ENCODE measurements around the gene LRRC7. TPM values are rescaled to one million over a fixed set of nuclear protein-coding genes. Genes with fewer than 3 reads are reported as not detected.

Gene LRRC7
- total and polyA plus RNA-seq, 2 of the 13 experiments (the other 11 are each of a cell fraction or from before 2014, with no cell fraction given) = not detected

- Histone ChIP-seq H3K27ac (ENCODE audit: extremely low read length, insufficient read depth, low read length) (no peak overlapping the region), H2AFZ (ENCODE audit: low read length) (no peak overlapping the region), H3K4me2 (ENCODE audit: low read depth, low read length) (no peak overlapping the region), H3K9me3 (ENCODE audit: low read length) (no peaks in the 10 kb centered on the region), H3K36me3 (replicated peaks in 1 of 2; ENCODE audit: control insufficient read depth in 1 of 2, insufficient read depth in 2 of 2, low read length in 2 of 2) (no peaks in the 10 kb centered on the region), H3K4me3 (replicated peaks in 1 of 3; ENCODE audit: insufficient read depth in 1 of 3, low read depth in 2 of 3, low read length in 3 of 3) (no peak overlapping the region), H3K4me1 (ENCODE audit: insufficient read depth, low read length) (no peaks in the 10 kb centered on the region), H3K27me3 (ENCODE audit: control insufficient read depth in 1 of 2, insufficient read depth in 2 of 2, low read length in 2 of 2) (no peaks in the 10 kb centered on the region), H3K79me2 (ENCODE audit: insufficient read depth, low read length) (no peaks in the 10 kb centered on the region), H4K20me1 (ENCODE audit: insufficient read depth, low read length) (no peaks in the 10 kb centered on the region), H3K9ac (ENCODE audit: insufficient read depth, low read depth, low read length) (no peak overlapping the region)
- no peak for DNase-seq (ENCODE audit: low spot score)
- BruUV-seq (replicated peaks) = no TSS peak
- 0% methylated on average over 2 of the region's 2 CpGs for WGBS (ENCODE audit: low lambda C conversion rate)
- intact Hi-C loops (cut with micrococcal nuclease; ENCODE audit: unreplicated experiment) (no loop called here), in situ Hi-C loops (cut with HindIII; ENCODE audit: extremely low pct_ligation_motif_present, low pct_unique_long_range_greater_than_20kb) (no loop called here)
- TF ChIP-seq ELF3 (CRISPR knock-in tag; IDR thresholded peaks at IDR 0.05) (no peak), ZGPAT (CRISPR knock-in tag; IDR thresholded peaks at IDR 0.05) (no peak), RFX5 (IDR thresholded peaks at IDR 0.05; ENCODE audit: low read depth, low read length) (no peak), SP5 (CRISPR knock-in tag; IDR thresholded peaks at IDR 0.05; ENCODE audit: borderline replicate concordance, low read depth) (no peak), ZNF607 (CRISPR knock-in tag; IDR thresholded peaks at IDR 0.05; ENCODE audit: borderline replicate concordance) (no peak), MZF1 (CRISPR knock-in tag; IDR thresholded peaks at IDR 0.05; ENCODE audit: borderline replicate concordance) (no peak), KLF13 (CRISPR knock-in tag; IDR thresholded peaks at IDR 0.05) (no peak), RERE (CRISPR knock-in tag; IDR thresholded peaks at IDR 0.05; ENCODE audit: low read depth) (no peak), ZNF670 (CRISPR knock-in tag; IDR thresholded peaks at IDR 0.05; ENCODE audit: borderline replicate concordance) (no peak), ZNF281 (CRISPR knock-in tag; IDR thresholded peaks at IDR 0.05; ENCODE audit: borderline replicate concordance) (no peak), ISL2 (CRISPR knock-in tag; IDR thresholded peaks at IDR 0.05) (no peak), CCAR2 (optimal IDR thresholded peaks at IDR 0.05; ENCODE audit: low read depth, low read length) (no peak), ZNF547 (CRISPR knock-in tag; IDR thresholded peaks at IDR 0.05) (no peak), ZNF263 (CRISPR knock-in tag; IDR thresholded peaks at IDR 0.05) (no peak), SMAD9 (CRISPR knock-in tag; IDR thresholded peaks at IDR 0.05) (no peak)
- FAIRE-seq = no peak
- ATAC-seq = no peak
- ChIA-PET POLR2A (no interaction called here), CTCF (ENCODE audit: low intra/inter-chr PET ratio, low total read pairs) (no interaction called here)
Observed at GRCh38 chr1:69765951-69766350, 198.2 kb downstream of the LRRC7 start.

Data from HepG2 (cell line).